Breast epithelium (tissue), 4 donors: ENCODE data around the gene HDLBP. TPM values are rescaled to one million over a fixed set of nuclear protein-coding genes. Genes with fewer than 3 reads are reported as not detected.

Experiments
- DNase-seq, 2 donors: peaks; one replicate each; pipeline ENCODE4 v3.0.0-alpha.2; 2019; ENCODE audit warnings: low spot score in 2 of 2
- H3K27ac ChIP-seq, 2 donors: fragments of 200-600 bp; sonication (generic) in 1 of 2; one replicate each; pipeline ENCODE4 v1.5.1; 2016 to 2019; ENCODE audit warnings: mild to moderate bottlenecking in 1 of 2
- H3K27me3 ChIP-seq, 2 donors: fragments of 200-600 bp; sonication (generic) in 1 of 2; one replicate each; pipeline versions ENCODE4 v1.5.1 to v1.6.0; 2017 to 2019; ENCODE audit warnings: control low read depth in 1 of 2, mild to moderate bottlenecking in 1 of 2
- H3K36me3 ChIP-seq: fragments of 200-600 bp; one replicate; pipeline ENCODE4 v1.5.1; 2019
- H3K4me1 ChIP-seq, 2 donors: fragments of 200-600 bp; sonication (generic); one replicate each; pipeline ENCODE4 v1.5.1; 2016 to 2019; ENCODE audit warnings: control low read depth in 1 of 2
- H3K4me3 ChIP-seq, 3 donors: fragments of 200-600 bp; sonication (generic); 1 replicate in 2 of 3; 2 replicates in 1 of 3; pipeline ENCODE4 v1.5.1; 2016 to 2019; ENCODE audit warnings: mild to moderate bottlenecking in 3 of 3, moderate library complexity in 2 of 3
- H3K9me3 ChIP-seq, 2 donors: fragments of 200-600 bp; sonication (generic) in 1 of 2; one replicate each; pipeline ENCODE4 v1.5.1; 2016 to 2019; ENCODE audit warnings: control low read depth in 1 of 2
- POLR2A ChIP-seq: fragments of 450-650 bp; IDR thresholded peaks from one replicate; pipeline ENCODE4 v1.6.1; 2016; ENCODE audit warnings: antibody characterized with exemption, mild to moderate bottlenecking, moderate library complexity
- POLR2AphosphoS5 ChIP-seq, 3 donors: sonication (generic); formaldehyde crosslinking; IDR thresholded peaks; one replicate each; pipeline ENCODE4 v1.6.1; 2017; ENCODE audit warnings: antibody characterized with exemption in 3 of 3
- intact Hi-C: fragments of 100-400 bp; cut with DNase I; formaldehyde crosslinking; loops from one replicate; pipeline ENCODE4 v1.15.1; 2023; ENCODE audit warnings: low total_unique reads
- total RNA-seq, 3 donors: library from RNA; depleted of rRNA; stranded (reverse); fragments of >200 nt; gene quantifications; one replicate each; pipeline ENCODE4 v1.1.0, GENCODE V29; 2016
- TF ChIP-seq, protein P1 (sequence below), 3 donors: fragments of 450-650 bp; IDR thresholded peaks; one replicate each; pipeline ENCODE4 v1.5.1; 2016 to 2017; ENCODE audit warnings: antibody characterized with exemption in 3 of 3, mild to moderate bottlenecking in 3 of 3, moderate library complexity in 3 of 3

Gene HDLBP
- total RNA-seq, 3 donors from 2014 or later = 339 to 515 (median 383) TPM

DNA sequence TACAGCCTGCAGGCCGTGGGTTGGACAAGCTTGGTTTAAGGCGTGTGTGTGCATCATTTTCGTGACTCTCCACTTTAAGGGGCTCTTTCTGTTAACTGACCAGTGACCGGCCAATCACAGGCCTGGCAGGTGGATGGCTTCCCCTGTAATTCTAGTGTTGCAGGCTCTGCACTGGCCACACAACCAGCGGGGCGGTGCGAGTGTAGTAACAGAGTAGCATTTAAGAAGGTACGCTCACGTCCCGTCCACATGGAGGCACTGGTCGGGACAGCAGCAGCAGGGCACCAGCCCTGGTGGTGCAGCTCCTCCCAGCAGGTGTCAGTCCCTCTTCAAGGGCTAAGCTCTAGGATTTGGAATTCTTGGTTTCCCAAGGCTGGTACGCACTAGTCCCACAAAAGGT, 135.0 kb downstream of the HDLBP start:
- TF ChIP-seq POLR2AphosphoS5 (IDR thresholded peaks at IDR 0.05) (no peak), POLR2A (no peak)
- TF ChIP-seq, protein P1, sequence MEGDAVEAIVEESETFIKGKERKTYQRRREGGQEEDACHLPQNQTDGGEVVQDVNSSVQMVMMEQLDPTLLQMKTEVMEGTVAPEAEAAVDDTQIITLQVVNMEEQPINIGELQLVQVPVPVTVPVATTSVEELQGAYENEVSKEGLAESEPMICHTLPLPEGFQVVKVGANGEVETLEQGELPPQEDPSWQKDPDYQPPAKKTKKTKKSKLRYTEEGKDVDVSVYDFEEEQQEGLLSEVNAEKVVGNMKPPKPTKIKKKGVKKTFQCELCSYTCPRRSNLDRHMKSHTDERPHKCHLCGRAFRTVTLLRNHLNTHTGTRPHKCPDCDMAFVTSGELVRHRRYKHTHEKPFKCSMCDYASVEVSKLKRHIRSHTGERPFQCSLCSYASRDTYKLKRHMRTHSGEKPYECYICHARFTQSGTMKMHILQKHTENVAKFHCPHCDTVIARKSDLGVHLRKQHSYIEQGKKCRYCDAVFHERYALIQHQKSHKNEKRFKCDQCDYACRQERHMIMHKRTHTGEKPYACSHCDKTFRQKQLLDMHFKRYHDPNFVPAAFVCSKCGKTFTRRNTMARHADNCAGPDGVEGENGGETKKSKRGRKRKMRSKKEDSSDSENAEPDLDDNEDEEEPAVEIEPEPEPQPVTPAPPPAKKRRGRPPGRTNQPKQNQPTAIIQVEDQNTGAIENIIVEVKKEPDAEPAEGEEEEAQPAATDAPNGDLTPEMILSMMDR (IDR thresholded peaks at IDR 0.05) = no peak
- H3K27ac ChIP-seq = no peak overlapping the region
- H3K4me3 ChIP-seq = no peak overlapping the region
- no peaks in the 10 kb centered on the region for H3K9me3 ChIP-seq
- no peak for DNase-seq
- no peaks in the 10 kb centered on the region for H3K4me1 ChIP-seq
- intact Hi-C loops = no loop called here
- H3K27me3 ChIP-seq = no peaks in the 10 kb centered on the region
- H3K36me3 ChIP-seq = peaks cover 3% of the 10 kb centered on the region

DNA sequence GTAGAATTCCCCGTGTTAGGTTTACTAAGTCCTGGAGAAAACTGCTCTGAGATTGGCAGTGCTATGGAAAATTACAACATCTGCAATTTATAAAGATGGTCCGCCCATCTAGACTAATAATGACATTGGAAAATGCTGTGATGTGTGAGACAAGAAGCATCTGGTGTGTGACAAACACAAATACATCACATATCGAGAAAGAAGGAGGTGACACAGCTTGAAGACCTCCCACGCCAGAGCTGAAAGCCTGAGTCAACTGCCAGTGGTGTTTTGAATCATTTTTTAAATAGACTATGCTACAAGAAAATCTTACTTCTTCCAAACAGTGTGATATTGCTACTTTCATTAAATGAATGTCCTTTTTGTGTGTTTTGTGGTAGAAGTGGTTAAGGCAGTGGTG, 135.6 kb downstream of the HDLBP start:
- Histone ChIP-seq H3K27me3 (no peaks in the 10 kb centered on the region), H3K4me1 (no peaks in the 10 kb centered on the region), H3K9me3 (no peaks in the 10 kb centered on the region), H3K36me3 (peaks cover 3% of the 10 kb centered on the region), H3K4me3 (no peak overlapping the region), H3K27ac (no peak overlapping the region)
- no peak for DNase-seq
- TF ChIP-seq POLR2AphosphoS5 (IDR thresholded peaks at IDR 0.05) = no peak
- TF ChIP-seq, protein P1 (IDR thresholded peaks at IDR 0.05) = no peak
- TF ChIP-seq POLR2A = no peak
- intact Hi-C loops = no loop called here

DNA sequence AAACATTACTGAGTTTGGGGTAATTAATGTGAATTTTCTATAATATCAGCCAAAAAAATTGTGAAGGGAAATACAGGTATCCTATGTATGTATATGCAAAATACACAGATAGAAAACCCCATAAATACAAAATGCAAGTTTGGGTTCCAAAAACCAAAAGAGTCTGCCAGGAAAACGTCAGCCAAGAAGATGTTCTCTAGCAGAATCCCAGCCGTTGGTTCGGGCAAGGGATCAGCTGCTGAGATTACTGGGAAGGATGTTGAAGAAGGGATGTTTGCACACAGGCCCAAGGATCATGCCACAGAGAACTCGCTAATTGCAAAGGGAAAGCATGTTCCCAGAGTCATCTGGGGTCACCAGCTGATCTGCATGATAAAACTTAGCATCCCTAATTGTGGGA, 136.5 kb downstream of the HDLBP start:
- Histone ChIP-seq H3K4me3 (no peak overlapping the region), H3K36me3 (peaks cover 3% of the 10 kb centered on the region), H3K27ac (no peak overlapping the region), H3K4me1 (no peaks in the 10 kb centered on the region), H3K27me3 (no peaks in the 10 kb centered on the region), H3K9me3 (no peaks in the 10 kb centered on the region)
- DNase-seq = no peak
- intact Hi-C loops = no loop called here
- TF ChIP-seq, protein P1 (IDR thresholded peaks at IDR 0.05) = no peak
- TF ChIP-seq POLR2A = no peak
- TF ChIP-seq POLR2AphosphoS5 (IDR thresholded peaks at IDR 0.05) = no peak

DNA sequence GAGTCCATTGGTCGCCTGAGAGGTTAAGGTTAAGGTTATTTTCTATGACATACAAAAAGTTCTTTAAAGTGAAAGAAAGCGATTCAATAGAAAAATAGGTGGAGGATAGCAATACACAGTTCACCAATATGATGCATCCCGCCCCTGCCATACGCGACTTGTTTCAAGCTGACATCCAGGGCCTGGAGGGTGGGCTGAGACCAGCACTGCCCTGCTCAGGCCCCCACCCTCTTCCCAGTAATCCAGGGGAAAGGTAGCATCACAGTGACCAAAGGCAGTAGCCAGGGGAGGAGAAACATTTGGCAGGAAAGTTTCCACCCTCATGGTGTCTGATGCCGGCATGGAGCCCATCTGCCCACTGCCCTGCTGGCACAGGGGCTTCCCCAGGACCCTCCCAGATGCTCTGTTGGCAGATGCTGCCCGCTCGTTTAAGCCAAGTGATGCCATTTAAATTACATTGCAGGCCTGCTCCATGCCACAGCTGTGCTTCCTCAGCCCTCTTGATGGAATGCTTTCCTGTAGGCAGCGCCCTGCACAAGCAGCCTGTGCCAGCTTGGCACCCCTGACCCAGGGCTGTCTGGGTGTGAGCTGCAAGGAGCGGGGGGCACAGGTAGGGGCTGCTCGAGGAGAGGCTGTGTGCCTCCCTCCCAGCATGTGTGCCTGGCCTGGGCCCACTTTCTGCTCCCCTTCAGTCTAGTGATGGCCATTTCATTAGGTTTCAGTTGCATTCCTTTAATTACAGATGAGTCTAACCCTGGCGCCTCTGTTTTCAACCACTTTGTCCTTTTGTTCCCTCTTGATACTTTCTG, 137.7 kb downstream of the HDLBP start:
- H3K4me3 ChIP-seq = no peak overlapping the region
- intact Hi-C loops = no loop called here
- no peak overlapping the region for H3K27ac ChIP-seq
- H3K9me3 ChIP-seq = no peaks in the 10 kb centered on the region
- DNase-seq = no peak
- H3K27me3 ChIP-seq = no peaks in the 10 kb centered on the region
- peaks cover under 1% of the 10 kb centered on the region for H3K36me3 ChIP-seq
- TF ChIP-seq POLR2A = no peak
- TF ChIP-seq, protein P1 (IDR thresholded peaks at IDR 0.05) = no peak
- no peak for TF ChIP-seq POLR2AphosphoS5 (IDR thresholded peaks at IDR 0.05)
- no peaks in the 10 kb centered on the region for H3K4me1 ChIP-seq

Other genes with a start within 250 kb of the HDLBP start
- gene MTERF4, start 213.4 kb downstream of the HDLBP start, total RNA-seq = 10 to 100 TPM; 35.7 to 54.6 (median 50.2) TPM
- gene PASK, start 166.2 kb downstream of the HDLBP start, total RNA-seq = 1 to 10 TPM; 4.3 to 7.3 (median 6.6) TPM
- 10 to 100 TPM; 39.4 to 50.9 (median 43.6) TPM for gene PPP1R7, start 165.2 kb downstream of the HDLBP start, total RNA-seq
- gene ANO7, start 127.0 kb downstream of the HDLBP start, total RNA-seq = 1 to 10 TPM in 1 of 3 donors, under 1 TPM in 1, not detected in 1; 0.98 to 1.6 TPM
- gene SEPTIN2, start 253 bp upstream of the HDLBP start, total RNA-seq = 100 to 1,000 TPM; 298 to 321 (median 299) TPM
- 10 to 100 TPM; 34.4 to 43.3 (median 40.3) TPM for gene FARP2, start 40.6 kb upstream of the HDLBP start, total RNA-seq
- 100 to 1,000 TPM; 102 to 139 (median 126) TPM for gene STK25, start 192.9 kb upstream of the HDLBP start, total RNA-seq
- gene BOK, start 243.1 kb upstream of the HDLBP start, total RNA-seq = 10 to 100 TPM; 32.2 to 77.6 (median 40.3) TPM